B cell (primary cell): Measurements from ENCODE around the gene APOC3. TPM values are rescaled to one million over a fixed set of nuclear protein-coding genes. Genes with fewer than 3 reads are reported as not detected.

Experiments
- ATAC-seq: fragments of 200-7000 bp; cut with Tn5 transposase; one replicate; pipeline ENCODE4 v1.10.0; 2021; ENCODE audit warnings: low read depth, mild to moderate bottlenecking, moderate number of reproducible peaks, moderate library complexity
- CTCF ChIA-PET: fragments of 350-600 bp; sonication (Branson Sonifier 250); formaldehyde crosslinking; loops from one replicate; lab custom pipeline; 2021; ENCODE audit warnings: antibody characterized with exemption, inconsistent platforms; lab: Charles Lee
- POLR2A ChIA-PET: fragments of 350-600 bp; sonication (Branson Sonifier 250); formaldehyde crosslinking; loops from one replicate; lab custom pipeline; 2021; ENCODE audit warnings: antibody characterized with exemption; lab: Charles Lee
- DNase-seq: peaks from one replicate; pipeline ENCODE4 v3.0.0; 2013
- H2AFZ ChIP-seq: 2 replicates; pipeline ENCODE4 v1.6.1; 2012; ENCODE audit warnings: mild to moderate bottlenecking, low read depth, low read length; ENCODE audit not compliant: insufficient read depth, poor library complexity, severe bottlenecking
- H3K27ac ChIP-seq, 2 donors: 1 replicate in 1 of 2; 2 replicates in 1 of 2; pipeline ENCODE4 v1.5.1; 2012 to 2013; ENCODE audit warnings: low read length in 2 of 2, mild to moderate bottlenecking in 2 of 2, moderate library complexity in 1 of 2
- H3K27me3 ChIP-seq, 4 experiments: fragments of 200-600 bp in 1 of 4; sonication (generic) in 1 of 4; replicated peaks in 1 of 4; 1 replicate in 2 of 4; 2 replicates in 2 of 4; pipeline versions ENCODE4 v1.6.1 to v1.7.0; 2013 to 2016; ENCODE audit warnings: low read length in 3 of 4, mild to moderate bottlenecking in 2 of 4, mixed read lengths in 1 of 4, moderate library complexity in 1 of 4; ENCODE audit not compliant: insufficient read depth in 4 of 4, control insufficient read depth in 3 of 4; ENCODE audit errors: control extremely low read depth in 1 of 4
- H3K36me3 ChIP-seq, 2 experiments: replicated peaks in 1 of 2; 1 replicate in 1 of 2; 2 replicates in 1 of 2; pipeline versions ENCODE4 v1.6.1 to v1.7.1; 2013; ENCODE audit warnings: low read length in 1 of 2; ENCODE audit not compliant: insufficient read depth in 2 of 2, control insufficient read depth in 1 of 2; ENCODE audit errors: control extremely low read depth in 1 of 2, extremely low read depth in 1 of 2
- H3K4me1 ChIP-seq, 2 donors: fragments of 200-600 bp in 1 of 2; sonication (generic) in 1 of 2; 1 replicate in 1 of 2; 2 replicates in 1 of 2; pipeline versions ENCODE4 v1.5.1 to v1.6.1; 2013 to 2017; ENCODE audit warnings: low read length in 2 of 2; ENCODE audit not compliant: control insufficient read depth in 2 of 2, insufficient read depth in 2 of 2
- H3K4me2 ChIP-seq: replicated peaks from 2 replicates; pipeline ENCODE3; 2012; ENCODE audit warnings: mild to moderate bottlenecking, low read depth, low read length; ENCODE audit not compliant: poor library complexity, severe bottlenecking
- H3K4me3 ChIP-seq, 5 experiments: fragments of 200-600 bp in 1 of 5; sonication (generic) in 1 of 5; 1 replicate in 3 of 5; 2 replicates in 2 of 5; pipeline versions ENCODE4 v1.5.1 to v1.7.0; 2011 to 2016; ENCODE audit warnings: low read length in 4 of 5, mild to moderate bottlenecking in 4 of 5, low read depth in 2 of 5, control low read depth in 1 of 5, moderate library complexity in 1 of 5; ENCODE audit not compliant: insufficient read depth in 1 of 5; ENCODE audit errors: control extremely low read depth in 1 of 5, extremely low read depth in 1 of 5
- H3K79me2 ChIP-seq: fragments of 200-600 bp; sonication (generic); one replicate; pipeline ENCODE4 v1.6.0; 2016; ENCODE audit warnings: low read length; ENCODE audit not compliant: control insufficient read depth, insufficient read depth
- H3K9ac ChIP-seq: fragments of 200-600 bp; sonication (generic); 2 replicates; pipeline ENCODE4 v1.6.1; 2017; ENCODE audit warnings: mild to moderate bottlenecking, low read length, moderate library complexity
- H3K9me3 ChIP-seq, 3 donors: one replicate each; pipeline versions ENCODE4 v1.6.1 to v1.7.1; 2013; ENCODE audit warnings: low read length in 2 of 3; ENCODE audit not compliant: control insufficient read depth in 2 of 3, insufficient read depth in 1 of 3; ENCODE audit errors: control extremely low read depth in 1 of 3
- H4K20me1 ChIP-seq: 2 replicates; pipeline ENCODE4 v1.6.0; 2012; ENCODE audit warnings: mild to moderate bottlenecking, low read length; ENCODE audit not compliant: insufficient read depth, control insufficient read depth, poor library complexity, severe bottlenecking
- H3K27ac Mint-ChIP-seq: one replicate; pipeline ENCODE4 v1.8.0; 2021; ENCODE audit warnings: mixed read lengths
- H3K27me3 Mint-ChIP-seq: one replicate; pipeline ENCODE4 v1.8.0; 2021; ENCODE audit warnings: mixed read lengths
- H3K4me1 Mint-ChIP-seq: one replicate; pipeline ENCODE4 v1.8.0; 2021; ENCODE audit warnings: mixed read lengths
- H3K4me3 Mint-ChIP-seq: one replicate; pipeline ENCODE4 v1.8.0; 2021; ENCODE audit warnings: mixed read lengths
- H3K9me3 Mint-ChIP-seq: one replicate; pipeline ENCODE4 v1.8.0; 2022; ENCODE audit warnings: mixed read lengths; ENCODE audit not compliant: insufficient read depth
- EZH2 ChIP-seq: IDR thresholded peaks from 2 replicates; pipeline ENCODE4 v1.6.1; 2012; ENCODE audit warnings: borderline replicate concordance, low read depth, mild to moderate bottlenecking, moderate library complexity, low read length; ENCODE audit not compliant: insufficient read depth, poor library complexity, severe bottlenecking
- WGBS: methylation state at CpG from one replicate; pipeline ENCODE4 v1.1.5; 2013; ENCODE audit warnings: missing lambda C conversion rate; ENCODE audit not compliant: insufficient coverage; 5-methylcytosine and 5-hydroxymethylcytosine counted together
- intact Hi-C: fragments of 100-400 bp; cut with micrococcal nuclease; formaldehyde crosslinking; loops from one replicate; pipeline ENCODE4 v1.10.0; 2022
- polyA plus RNA-seq: library from polyadenylated mRNA; depleted of rRNA; stranded (reverse); fragments of >200 nt; gene quantifications from 2 replicates; pipeline ENCODE4 v1.2.3, GENCODE V29; 2012
- total RNA-seq, 2 donors: library from RNA; stranded (reverse); fragments of 120-200 nt in 1 of 2; gene quantifications; 1 replicate in 1 of 2; 2 replicates in 1 of 2; pipeline versions ENCODE4 v1.2.3 to v1.2.4, GENCODE V29; 2013 to 2022
- TF ChIP-seq, protein P1 (sequence below): fragments of 200-600 bp; IDR thresholded peaks from one replicate; pipeline ENCODE4 v1.8.0; 2022; ENCODE audit warnings: antibody characterized with exemption, mild to moderate bottlenecking

Gene APOC3
- total and polyA plus RNA-seq, 2 donors (not counting 1 experiment from before 2014, with no cell fraction given): not detected

- 91% methylated on average over 6 of the region's 6 CpGs for WGBS
- H4K20me1 ChIP-seq: no peaks in the 10 kb centered on the region
- intact Hi-C loops: no loop called here
- H3K9ac ChIP-seq: no peak overlapping the region
- H3K4me1 Mint-ChIP-seq: no peaks in the 10 kb centered on the region
- H3K27me3 Mint-ChIP-seq: peaks cover 4% of the 10 kb centered on the region
- H3K36me3 ChIP-seq: no peaks in the 10 kb centered on the region
- H3K4me3 ChIP-seq: no peak overlapping the region
- H3K4me1 ChIP-seq: no peaks in the 10 kb centered on the region
- H3K27ac ChIP-seq: no peak overlapping the region
- TF ChIP-seq, protein P1, sequence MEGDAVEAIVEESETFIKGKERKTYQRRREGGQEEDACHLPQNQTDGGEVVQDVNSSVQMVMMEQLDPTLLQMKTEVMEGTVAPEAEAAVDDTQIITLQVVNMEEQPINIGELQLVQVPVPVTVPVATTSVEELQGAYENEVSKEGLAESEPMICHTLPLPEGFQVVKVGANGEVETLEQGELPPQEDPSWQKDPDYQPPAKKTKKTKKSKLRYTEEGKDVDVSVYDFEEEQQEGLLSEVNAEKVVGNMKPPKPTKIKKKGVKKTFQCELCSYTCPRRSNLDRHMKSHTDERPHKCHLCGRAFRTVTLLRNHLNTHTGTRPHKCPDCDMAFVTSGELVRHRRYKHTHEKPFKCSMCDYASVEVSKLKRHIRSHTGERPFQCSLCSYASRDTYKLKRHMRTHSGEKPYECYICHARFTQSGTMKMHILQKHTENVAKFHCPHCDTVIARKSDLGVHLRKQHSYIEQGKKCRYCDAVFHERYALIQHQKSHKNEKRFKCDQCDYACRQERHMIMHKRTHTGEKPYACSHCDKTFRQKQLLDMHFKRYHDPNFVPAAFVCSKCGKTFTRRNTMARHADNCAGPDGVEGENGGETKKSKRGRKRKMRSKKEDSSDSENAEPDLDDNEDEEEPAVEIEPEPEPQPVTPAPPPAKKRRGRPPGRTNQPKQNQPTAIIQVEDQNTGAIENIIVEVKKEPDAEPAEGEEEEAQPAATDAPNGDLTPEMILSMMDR: no peak
- no peak for TF ChIP-seq EZH2
- H3K27me3 ChIP-seq: peaks cover 0 to 2% (median 0%) of the 10 kb centered on the region in 4 experiments
- H3K79me2 ChIP-seq: no peaks in the 10 kb centered on the region
- no peak overlapping the region for H3K4me2 ChIP-seq
- H3K9me3 Mint-ChIP-seq: no peaks in the 10 kb centered on the region
- no peak overlapping the region for H3K27ac Mint-ChIP-seq
- H2AFZ ChIP-seq: no peak overlapping the region
- no peak for DNase-seq
- POLR2A ChIA-PET: no interaction called here
- H3K9me3 ChIP-seq: no peaks in the 10 kb centered on the region
- H3K4me3 Mint-ChIP-seq: no peak overlapping the region
- no peak for ATAC-seq
- CTCF ChIA-PET: no interaction called here
Measured at GRCh38 chr11:116827461-116827860, 2.2 kb upstream of the APOC3 start.

- peaks cover 4% of the 10 kb centered on the region for H3K27me3 Mint-ChIP-seq
- TF ChIP-seq, protein P1: no peak
- DNase-seq: no peak
- Histone ChIP-seq H3K9ac (no peak overlapping the region), H3K4me2 (no peak overlapping the region), H3K9me3 (no peaks in the 10 kb centered on the region), H3K79me2 (no peaks in the 10 kb centered on the region), H2AFZ (no peak overlapping the region), H3K4me3 (no peak overlapping the region), H3K27me3 (no peaks in the 10 kb centered on the region), H3K36me3 (no peaks in the 10 kb centered on the region), H4K20me1 (no peaks in the 10 kb centered on the region), H3K27ac (no peak overlapping the region), H3K4me1 (no peaks in the 10 kb centered on the region)
- H3K4me3 Mint-ChIP-seq: no peak overlapping the region
- WGBS: 68% methylated on average over 9 of the region's 16 CpGs
- intact Hi-C loops: no loop called here
- POLR2A ChIA-PET: no interaction called here
- CTCF ChIA-PET: interaction anchor here (1.0 kb wide), 1 partner anchor 277 kb away, joined by 3 read pairs; no protein-coding TSS in a partner anchor
- no peaks in the 10 kb centered on the region for H3K4me1 Mint-ChIP-seq
- no peak for ATAC-seq
- H3K27ac Mint-ChIP-seq: no peak overlapping the region
- no peaks in the 10 kb centered on the region for H3K9me3 Mint-ChIP-seq
Measured at GRCh38 chr11:116828632-116829524, 829 bp upstream of the APOC3 start.
